ENCODE data around the gene TYW5. TPM values are rescaled to one million over a fixed set of nuclear protein-coding genes. Genes with fewer than 3 reads are reported as not detected.

The TYW5 gene
- total RNA-seq, 1 experiment from 2014 or later = 11.8 TPM

DNA sequence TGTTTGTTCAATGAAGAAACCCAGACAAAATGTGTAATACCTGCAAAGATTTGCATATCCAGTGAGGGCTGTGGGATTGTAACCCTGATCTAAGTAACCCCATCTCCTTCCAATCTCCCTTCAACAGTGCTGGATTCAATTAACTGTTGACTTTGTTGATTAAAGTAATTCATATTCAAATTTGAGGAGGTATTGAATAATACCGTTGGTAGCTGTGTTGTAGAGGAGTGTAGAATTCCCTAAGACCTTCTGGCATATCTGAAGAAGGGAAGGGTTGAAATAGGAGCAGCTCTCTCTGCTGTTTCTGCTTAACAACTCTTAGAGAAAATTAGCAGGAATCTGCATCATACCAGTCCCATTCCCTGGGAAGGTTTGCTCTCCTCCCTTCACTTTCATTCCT, 28.2 kb upstream of the TYW5 start:
- H3K4me1 ChIP-seq = peaks cover 43% of the 10 kb centered on the region
- no peaks in the 10 kb centered on the region for H3K9me3 ChIP-seq (replicated peaks)
- no peak overlapping the region for H3K27ac ChIP-seq
- DNase-seq = no peak
- no peak overlapping the region for H3K4me3 ChIP-seq
- H3K36me3 ChIP-seq = no peaks in the 10 kb centered on the region
- H3K27me3 ChIP-seq = no peaks in the 10 kb centered on the region

DNA sequence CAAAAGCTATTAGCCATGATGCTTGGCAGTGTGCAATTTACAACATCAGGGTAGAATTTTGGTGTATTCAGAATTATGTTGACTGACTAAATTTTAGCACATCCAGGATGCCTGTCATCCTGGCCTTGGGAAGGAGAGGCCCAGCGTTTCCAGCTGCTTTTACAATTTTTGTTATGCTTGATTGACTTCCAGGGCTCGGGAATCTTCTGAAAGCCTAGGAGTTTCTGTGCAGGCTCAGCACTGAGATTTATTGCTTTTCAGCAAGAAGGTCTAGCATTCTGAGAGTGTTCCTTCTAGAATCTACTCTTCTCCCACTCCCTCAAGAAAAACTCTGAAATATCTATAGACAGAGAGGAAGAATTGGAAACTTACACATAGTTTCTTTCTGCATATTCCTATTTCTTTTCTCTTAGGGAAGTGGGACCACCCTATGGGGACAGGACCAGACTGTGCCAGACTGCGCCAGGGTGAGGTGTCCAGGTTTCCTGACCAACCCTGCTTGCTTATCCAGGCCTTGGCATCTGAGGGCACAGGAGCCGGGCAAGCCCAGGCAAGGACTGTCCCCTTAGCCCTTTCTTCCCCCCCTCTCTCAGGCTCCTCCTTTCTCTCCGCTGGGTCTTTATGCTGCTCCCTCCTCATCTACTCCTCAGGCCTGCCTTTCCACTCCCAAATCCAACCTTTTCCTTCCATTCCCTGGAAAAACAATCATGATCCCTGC, 27.0 kb upstream of the TYW5 start:
- H3K27ac ChIP-seq = 0 out of 2 replicates have a peak overlapping the region, but pooled peaks have one; percentile 1
- peak; percentile 21 to 53 for DNase-seq
- no peaks in the 10 kb centered on the region for H3K27me3 ChIP-seq
- H3K9me3 ChIP-seq (replicated peaks) = no peaks in the 10 kb centered on the region
- H3K4me1 ChIP-seq = peaks cover 41% of the 10 kb centered on the region
- no peaks in the 10 kb centered on the region for H3K36me3 ChIP-seq
- no peak overlapping the region for H3K4me3 ChIP-seq

DNA sequence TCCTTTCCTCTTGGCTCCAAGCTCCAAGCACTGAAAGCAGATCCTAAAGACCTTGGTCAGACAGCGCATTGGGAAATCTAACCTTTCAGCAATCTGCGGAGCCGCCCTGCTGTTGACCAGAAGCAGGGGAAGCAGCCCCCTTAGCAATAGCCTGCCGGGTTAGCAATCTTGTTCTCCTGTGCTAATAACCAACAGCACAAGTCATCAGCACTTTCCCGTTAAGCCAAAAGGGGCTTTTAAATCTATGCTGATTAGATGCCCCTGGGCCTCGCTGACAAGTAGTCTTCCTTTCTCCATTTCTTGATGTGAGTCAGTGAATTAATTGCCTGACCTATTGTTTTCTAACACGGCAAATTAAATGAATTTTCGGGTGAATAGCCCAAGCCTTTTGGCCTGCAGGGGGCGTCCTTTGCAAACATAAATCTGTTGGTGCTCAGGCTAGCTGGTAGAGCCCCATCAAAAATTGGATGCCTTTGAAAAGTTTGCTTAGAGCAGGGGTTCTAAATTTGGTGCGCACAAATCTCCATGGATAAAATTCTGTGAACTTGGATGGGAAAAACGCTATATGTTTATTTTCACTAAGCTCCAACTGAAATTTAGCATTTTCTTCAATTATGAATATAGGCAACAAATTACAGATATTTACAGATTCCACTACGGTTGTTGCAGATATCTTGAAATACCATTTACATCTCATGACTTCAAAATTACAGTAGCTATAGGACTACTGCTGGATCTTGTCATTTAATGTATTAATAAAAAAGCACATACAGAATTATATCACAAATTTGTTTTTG, 24.7 kb upstream of the TYW5 start:
- H3K4me3 ChIP-seq = peak overlapping the region; percentile 13; the same call in 1 of the 2 replicates
- no peaks in the 10 kb centered on the region for H3K36me3 ChIP-seq
- DNase-seq = peak; percentile 90 to 96
- H3K27me3 ChIP-seq = no peaks in the 10 kb centered on the region
- peak overlapping the region; percentile 61 for H3K27ac ChIP-seq
- no peaks in the 10 kb centered on the region for H3K9me3 ChIP-seq (replicated peaks)
- peaks cover 20% of the 10 kb centered on the region for H3K4me1 ChIP-seq

DNA sequence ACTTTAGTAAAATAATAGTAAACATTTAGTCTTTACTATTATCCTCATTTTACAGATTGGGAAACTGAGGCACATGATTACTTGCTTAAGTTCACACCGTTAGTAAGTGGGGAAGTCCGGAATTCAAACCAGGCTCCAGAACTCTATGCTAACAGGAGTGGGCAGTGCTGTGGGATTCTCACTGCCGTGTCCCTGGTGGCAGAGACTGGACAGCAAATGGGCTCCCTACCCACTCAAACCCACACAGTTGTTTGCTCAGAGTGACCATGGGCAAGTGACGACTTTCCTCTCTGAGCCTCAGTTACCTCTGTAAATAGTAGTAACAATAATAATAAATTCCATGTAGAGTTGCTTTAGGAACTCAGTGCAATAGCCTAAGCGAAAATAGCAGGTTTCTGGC, 24.1 kb upstream of the TYW5 start:
- no peaks in the 10 kb centered on the region for H3K9me3 ChIP-seq (replicated peaks)
- no peak for DNase-seq
- H3K27me3 ChIP-seq = no peaks in the 10 kb centered on the region
- peaks cover 20% of the 10 kb centered on the region for H3K4me1 ChIP-seq
- H3K36me3 ChIP-seq = no peaks in the 10 kb centered on the region
- H3K4me3 ChIP-seq = no peak overlapping the region
- peak overlapping the region; percentile 61 for H3K27ac ChIP-seq

DNA sequence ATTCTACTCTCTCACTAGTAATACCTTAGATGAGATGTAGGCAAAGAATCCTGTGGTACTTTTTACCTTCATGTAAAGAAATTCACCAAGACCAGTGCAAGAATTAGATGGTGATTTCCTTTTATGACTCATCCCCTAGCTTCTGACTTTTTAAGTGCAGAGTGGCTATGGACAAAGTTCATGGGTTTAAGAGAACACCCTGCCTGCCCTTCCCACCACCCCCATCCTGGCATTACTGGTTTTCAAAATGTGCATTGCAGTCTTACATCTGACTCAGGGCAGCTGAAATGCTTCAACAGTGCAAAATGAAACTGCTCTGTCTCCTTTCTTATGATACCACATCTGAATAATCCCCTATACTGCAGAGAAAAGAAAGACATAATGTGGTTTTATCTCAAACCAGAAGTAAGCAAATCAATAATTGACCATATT, 22.7 kb upstream of the TYW5 start:
- no peak overlapping the region for H3K27ac ChIP-seq
- no peaks in the 10 kb centered on the region for H3K36me3 ChIP-seq
- peak in 1 of 2 experiments; percentile 40 for DNase-seq
- no peak overlapping the region for H3K4me3 ChIP-seq
- peaks cover 20% of the 10 kb centered on the region for H3K4me1 ChIP-seq
- no peaks in the 10 kb centered on the region for H3K27me3 ChIP-seq
- no peaks in the 10 kb centered on the region for H3K9me3 ChIP-seq (replicated peaks)

DNA sequence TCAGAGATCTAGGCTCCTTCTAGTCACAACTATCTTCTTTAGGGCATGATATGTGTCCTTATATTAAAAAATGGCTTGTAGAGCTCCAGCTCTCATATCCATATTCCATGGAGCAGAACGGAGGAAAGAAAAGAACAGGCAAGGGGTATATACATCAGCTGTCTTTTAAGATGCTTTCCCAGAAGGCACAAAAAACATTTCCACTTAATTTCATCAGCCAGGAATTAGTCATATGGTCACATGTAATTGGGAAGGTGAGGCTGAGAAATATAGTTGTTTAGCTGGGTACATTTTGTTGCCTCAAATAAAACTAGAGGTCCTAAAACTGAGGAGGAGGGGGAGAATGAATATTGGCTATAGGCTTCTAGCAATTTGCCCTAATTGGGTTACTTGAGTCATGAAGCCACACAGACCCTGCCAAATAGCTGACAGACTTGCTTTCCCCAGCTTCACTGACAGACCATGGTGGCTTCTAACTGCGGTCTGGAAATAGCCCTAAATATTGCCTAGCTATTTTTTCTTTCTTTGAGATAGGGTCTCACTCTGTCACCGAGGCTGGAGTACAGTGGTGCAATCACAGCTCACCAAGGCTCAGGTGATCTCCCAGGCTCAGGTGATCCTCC, 20.1 kb upstream of the TYW5 start:
- no peak overlapping the region for H3K4me3 ChIP-seq
- no peaks in the 10 kb centered on the region for H3K9me3 ChIP-seq (replicated peaks)
- peaks cover 15% of the 10 kb centered on the region for H3K4me1 ChIP-seq
- no peak overlapping the region for H3K27ac ChIP-seq
- H3K27me3 ChIP-seq = no peaks in the 10 kb centered on the region
- no peaks in the 10 kb centered on the region for H3K36me3 ChIP-seq
- no peak for DNase-seq

DNA sequence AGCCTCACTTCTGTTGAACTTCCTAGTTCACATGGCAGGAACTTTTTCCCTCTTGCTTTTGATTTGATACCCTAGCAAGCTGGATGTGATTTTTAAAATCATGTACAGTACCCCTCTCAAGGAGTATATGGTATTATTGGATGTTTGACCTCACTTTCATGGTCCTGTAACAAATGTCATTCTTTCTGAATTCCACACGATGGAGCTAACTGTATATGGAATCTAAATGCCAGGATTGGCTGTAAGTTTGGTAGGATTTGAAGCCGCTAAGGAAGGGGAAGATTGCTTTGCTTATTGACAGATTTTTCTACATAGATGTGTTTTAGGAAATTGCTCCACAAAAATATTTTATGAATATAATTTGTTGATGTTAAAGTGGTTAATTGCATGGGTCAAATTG, 18.4 kb upstream of the TYW5 start:
- Histone ChIP-seq H3K27me3 (no peaks in the 10 kb centered on the region), H3K9me3 (replicated peaks) (no peaks in the 10 kb centered on the region)

DNA sequence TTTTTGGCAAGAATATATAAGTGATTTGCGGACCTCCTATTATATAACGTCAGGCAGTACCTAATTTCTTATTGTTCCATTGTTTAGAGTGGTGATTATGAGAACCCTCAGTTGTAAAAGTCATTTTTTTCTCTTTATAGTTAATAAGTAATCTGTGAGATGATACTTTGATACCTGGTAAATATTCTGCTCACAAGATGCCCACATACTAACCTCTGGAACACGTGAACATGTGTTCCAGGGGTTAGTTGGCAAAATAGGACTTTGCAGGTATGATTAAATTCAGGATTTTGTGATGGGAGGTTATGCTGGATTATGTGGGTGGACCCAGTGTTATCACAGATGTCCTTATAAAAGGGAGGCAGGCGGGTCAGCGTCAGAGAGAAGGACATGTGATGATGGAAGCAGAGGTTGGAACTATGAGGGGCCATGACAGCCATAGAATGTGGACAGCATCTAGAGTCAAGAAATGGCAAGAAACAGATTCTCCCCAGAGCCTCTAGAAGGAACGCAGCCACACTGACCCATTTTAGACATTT, 16.9 kb upstream of the TYW5 start:
- H3K36me3 ChIP-seq = no peaks in the 10 kb centered on the region; the same call in 1 of the 2 replicates
- no peak overlapping the region for H3K27ac ChIP-seq

More for the DNA sequence above, 18.4 kb upstream of the TYW5 start:
- Histone ChIP-seq H3K4me3 (no peak overlapping the region), H3K27ac (no peak overlapping the region), H3K4me1 (peaks cover 9% of the 10 kb centered on the region), H3K36me3 (no peaks in the 10 kb centered on the region)
- peak in 1 of 2 experiments; percentile 69 for DNase-seq

DNA sequence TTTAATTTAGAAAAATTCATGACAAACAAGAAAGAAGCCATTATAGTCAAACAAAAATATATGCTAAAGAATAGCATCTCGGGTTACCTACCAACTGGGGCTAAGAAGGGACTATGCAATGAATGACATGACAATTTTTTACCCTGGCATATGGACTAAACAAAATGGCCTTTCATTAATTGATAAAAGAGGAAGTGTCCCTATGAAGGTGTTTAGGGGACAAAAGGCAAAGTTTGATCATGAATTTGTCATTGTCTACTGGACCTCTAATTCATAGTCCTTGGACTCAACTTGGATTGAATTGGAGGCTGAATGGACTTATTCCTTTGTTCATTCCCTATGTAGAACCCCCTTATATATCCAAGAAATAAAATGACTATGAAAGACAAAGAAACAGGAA, 12.8 kb upstream of the TYW5 start:
- no peaks in the 10 kb centered on the region for H3K4me1 ChIP-seq
- no peak overlapping the region for H3K4me3 ChIP-seq
- no peaks in the 10 kb centered on the region for H3K27me3 ChIP-seq
- no peak for DNase-seq
- H3K9me3 ChIP-seq (replicated peaks) = no peaks in the 10 kb centered on the region
- no peak overlapping the region for H3K27ac ChIP-seq
- H3K36me3 ChIP-seq = peaks cover 24% of the 10 kb centered on the region

More for the DNA sequence above, 16.9 kb upstream of the TYW5 start:
- H3K9me3 ChIP-seq (replicated peaks) = no peaks in the 10 kb centered on the region
- H3K27me3 ChIP-seq = no peaks in the 10 kb centered on the region
- no peaks in the 10 kb centered on the region for H3K4me1 ChIP-seq
- no peak for DNase-seq
- H3K4me3 ChIP-seq = no peak overlapping the region

DNA sequence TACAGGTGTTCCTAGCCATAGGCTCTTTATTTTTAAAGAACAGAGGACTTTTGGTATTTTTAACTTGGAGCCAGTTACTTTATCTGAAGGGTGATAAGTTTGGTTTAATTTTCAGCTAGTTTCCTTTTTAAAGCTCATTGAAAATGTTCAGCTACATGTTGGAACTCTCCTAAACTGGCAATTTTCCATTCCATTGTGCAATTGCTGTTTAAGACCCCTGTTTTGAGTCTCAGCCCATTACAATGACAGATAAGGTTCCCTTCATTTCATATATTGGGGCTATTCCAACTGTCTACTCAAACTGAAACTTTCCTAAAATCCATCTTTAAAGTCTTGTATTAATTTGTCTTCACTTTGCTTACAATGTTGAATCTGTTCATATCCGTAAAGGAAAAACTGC, 11.7 kb upstream of the TYW5 start:
- H3K9me3 ChIP-seq (replicated peaks) = no peaks in the 10 kb centered on the region
- H3K4me3 ChIP-seq = no peak overlapping the region
- no peak for DNase-seq
- no peak overlapping the region for H3K27ac ChIP-seq
- H3K4me1 ChIP-seq = no peaks in the 10 kb centered on the region
- peaks cover 32% of the 10 kb centered on the region for H3K36me3 ChIP-seq
- H3K27me3 ChIP-seq = no peaks in the 10 kb centered on the region

DNA sequence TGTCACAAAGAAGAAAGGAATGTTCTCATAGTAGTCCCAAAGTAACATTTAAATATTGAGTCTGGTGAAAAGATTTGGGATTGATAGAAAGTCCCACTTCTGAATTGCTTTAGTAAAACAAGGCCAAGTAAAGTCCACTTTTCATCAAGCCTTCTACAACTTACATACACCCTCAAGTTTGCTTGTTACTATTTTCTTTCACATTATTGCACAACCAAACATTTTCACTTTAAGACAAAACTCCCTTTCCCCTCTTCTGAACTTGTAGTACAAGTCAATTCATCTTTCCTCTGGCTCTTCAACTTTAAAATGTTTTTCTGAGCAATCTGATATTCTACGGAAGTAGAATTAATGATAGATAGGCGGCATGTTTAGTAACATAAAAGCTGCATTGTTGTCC, 11.1 kb upstream of the TYW5 start:
- Histone ChIP-seq H3K4me1 (no peaks in the 10 kb centered on the region), H3K27ac (no peak overlapping the region), H3K9me3 (replicated peaks) (no peaks in the 10 kb centered on the region), H3K27me3 (no peaks in the 10 kb centered on the region), H3K4me3 (no peak overlapping the region), H3K36me3 (peaks cover 38% of the 10 kb centered on the region)
- DNase-seq = no peak

DNA sequence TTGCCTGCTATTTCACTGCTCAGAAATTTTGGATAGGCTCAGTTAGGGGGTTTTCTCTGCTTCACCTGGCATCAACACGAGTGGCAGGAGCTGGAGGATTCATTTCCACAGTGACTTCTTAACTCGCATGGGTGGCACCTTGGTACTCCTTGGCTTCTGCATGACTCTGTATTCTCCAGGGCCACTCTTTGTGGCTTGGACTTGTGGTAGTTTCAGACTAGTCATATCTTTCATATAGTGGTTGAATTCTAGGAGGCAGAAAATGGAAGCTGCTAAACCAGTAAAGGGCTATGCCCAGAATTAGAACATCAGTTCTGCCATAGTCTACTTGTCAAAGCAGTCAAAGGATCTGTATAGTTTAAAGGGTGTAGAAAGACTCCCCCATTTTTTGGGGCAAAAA, 6.9 kb upstream of the TYW5 start:
- Histone ChIP-seq H3K27ac (no peak overlapping the region), H3K4me1 (no peaks in the 10 kb centered on the region), H3K4me3 (no peak overlapping the region), H3K9me3 (replicated peaks) (no peaks in the 10 kb centered on the region), H3K27me3 (no peaks in the 10 kb centered on the region), H3K36me3 (peaks cover 51% of the 10 kb centered on the region)
- DNase-seq = no peak

DNA sequence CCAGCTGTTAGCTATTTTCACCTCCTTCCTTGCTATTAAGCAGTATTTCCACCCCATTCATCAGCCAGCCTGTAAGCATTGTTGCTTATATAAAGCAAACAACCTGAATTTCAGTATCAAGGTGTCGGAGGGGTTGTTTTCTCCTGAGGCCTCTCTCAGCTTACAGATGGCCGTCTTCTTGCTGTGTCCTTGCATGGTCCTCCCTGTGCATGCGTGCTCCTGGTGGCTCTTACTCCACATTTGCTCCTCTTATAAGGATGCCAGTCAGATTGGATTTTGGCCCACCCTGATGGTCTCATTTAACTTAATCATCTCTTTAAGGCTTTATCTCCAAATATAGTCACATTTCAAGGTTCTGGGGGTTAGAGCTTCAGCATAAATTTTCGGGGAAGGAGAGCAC, 2.7 kb upstream of the TYW5 start:
- Histone ChIP-seq H3K9me3 (replicated peaks) (no peaks in the 10 kb centered on the region), H3K27me3 (no peaks in the 10 kb centered on the region), H3K27ac (no peak overlapping the region), H3K36me3 (peaks cover 27% of the 10 kb centered on the region), H3K4me3 (no peak overlapping the region), H3K4me1 (no peaks in the 10 kb centered on the region)
- no peak for DNase-seq

DNA sequence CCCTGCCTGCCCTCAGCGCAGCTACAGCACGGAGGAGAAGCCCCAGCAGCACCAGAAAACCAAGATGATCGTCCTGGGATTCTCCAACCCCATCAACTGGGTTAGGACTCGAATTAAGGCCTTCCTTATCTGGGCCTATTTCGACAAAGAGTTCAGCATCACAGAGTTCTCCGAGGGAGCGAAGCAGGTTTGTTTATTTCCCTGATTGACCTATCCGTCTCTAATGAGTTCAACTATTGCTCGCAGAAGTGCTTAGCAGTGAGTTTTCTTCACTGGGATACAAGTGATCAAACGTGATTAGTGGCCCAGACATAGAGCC, 730 bp upstream of the TYW5 start:
- Histone ChIP-seq H3K36me3 (peaks cover 14% of the 10 kb centered on the region), H3K4me3 (peak overlapping the region; percentile 95), H3K27me3 (no peaks in the 10 kb centered on the region), H3K4me1 (no peaks in the 10 kb centered on the region), H3K27ac (peak overlapping the region; percentile 85), H3K9me3 (replicated peaks) (no peaks in the 10 kb centered on the region)
- peak in 1 of 2 experiments; percentile 27 for DNase-seq

DNA sequence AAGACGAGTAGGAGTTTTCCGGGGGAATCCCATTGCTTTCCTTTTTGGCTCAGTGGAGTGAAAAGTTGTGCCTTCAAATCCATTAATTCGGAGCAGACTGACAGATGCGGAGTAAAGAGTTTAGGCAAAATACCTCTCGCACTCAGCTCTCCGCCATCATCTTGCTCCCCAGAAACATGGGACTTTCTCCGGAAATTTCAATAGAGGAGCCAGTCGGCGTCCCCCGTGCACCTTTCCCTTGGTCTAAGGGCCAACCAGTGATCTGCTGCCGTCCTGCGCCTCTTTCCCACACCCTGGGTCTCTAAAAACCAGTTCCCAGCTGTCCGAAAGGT, 318 bp downstream of the TYW5 start:
- peak overlapping the region; percentile 85 for H3K27ac ChIP-seq
- peaks cover 12% of the 10 kb centered on the region for H3K36me3 ChIP-seq
- no peak for DNase-seq
- H3K9me3 ChIP-seq (replicated peaks) = no peaks in the 10 kb centered on the region
- peak overlapping the region; percentile 95 for H3K4me3 ChIP-seq
- no peaks in the 10 kb centered on the region for H3K4me1 ChIP-seq
- H3K27me3 ChIP-seq = no peaks in the 10 kb centered on the region

All from SJCRH30 (cell line).